Measurements from ENCODE around the gene EPS8L2. TPM values are rescaled to one million over a fixed set of nuclear protein-coding genes. Genes with fewer than 3 reads are reported as not detected.

Gene EPS8L2
- total and polyA plus RNA-seq, 9 of the 15 experiments (the other 6 are each of a cell fraction or from before 2014, with no cell fraction given), result 0.75 to 17.0 (median 3.7) TPM

DNA sequence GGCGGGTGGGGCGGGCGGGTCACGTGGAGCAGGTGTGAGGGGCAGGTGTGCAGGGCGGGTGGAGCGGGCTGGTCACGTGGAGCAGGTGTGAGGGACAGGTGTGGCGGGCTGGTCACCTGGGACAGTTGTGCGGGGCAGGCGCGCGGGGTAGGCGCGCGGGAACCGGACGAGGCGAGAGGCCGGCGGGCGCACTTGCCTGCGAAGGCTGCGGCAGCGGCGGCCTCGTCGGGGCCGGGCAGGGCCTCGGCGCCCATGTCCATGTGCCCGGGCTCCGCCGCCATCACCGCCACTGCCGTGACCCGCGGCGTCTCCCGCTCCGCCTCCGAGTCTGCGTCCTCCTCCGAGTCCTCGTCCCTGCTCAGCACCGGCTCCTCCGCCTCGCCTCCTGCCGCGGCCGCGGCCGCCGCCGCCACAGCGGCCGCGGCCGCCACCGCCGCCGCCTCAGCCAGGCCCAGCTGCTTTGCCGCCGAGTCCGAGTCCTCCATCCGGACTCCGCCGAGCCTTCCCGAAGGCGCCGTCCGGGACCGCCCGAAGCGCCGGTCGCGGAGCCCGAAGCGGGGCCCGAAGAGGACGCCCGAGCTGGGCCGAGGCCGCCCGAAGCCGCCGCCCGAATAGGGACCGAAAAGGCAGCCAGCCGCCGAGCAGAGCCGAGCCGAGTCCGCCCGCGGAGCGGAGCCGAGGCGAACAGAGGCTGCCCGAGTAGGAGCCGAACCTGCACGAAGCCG, 11.3 kb upstream of the EPS8L2 start, which contains the start of gene DEAF1 (continued):
- TF ChIP-seq RBFOX2 (IDR thresholded peaks at IDR 0.05; ENCODE audit: low read depth, low read length), result peak; percentile 30
- TF ChIP-seq VEZF1 (CRISPR knock-in tag; IDR thresholded peaks at IDR 0.05), result no peak
- no peak for TF ChIP-seq SIN3A (IDR thresholded peaks at IDR 0.05; ENCODE audit: borderline replicate concordance in 2 of 2, control insufficient read depth in 1 of 2, low read depth in 2 of 2, low read length in 2 of 2)
- no peak for TF ChIP-seq CREM (IDR thresholded peaks at IDR 0.05; ENCODE audit: low read depth)
- TF ChIP-seq ZNF146 (CRISPR knock-in tag; IDR thresholded peaks at IDR 0.05; ENCODE audit: unreplicated experiment), result no peak
- no peak for TF ChIP-seq KAT2B (IDR thresholded peaks at IDR 0.05; ENCODE audit: low read depth, low read length)
- no peak for TF ChIP-seq RBM22 (IDR thresholded peaks at IDR 0.05; ENCODE audit: low read depth, low read length, poor library complexity, severe bottlenecking)
- no peak for TF ChIP-seq CEBPG (CRISPR knock-in tag; IDR thresholded peaks at IDR 0.05)
- TF ChIP-seq CEBPG (tag; conservative IDR thresholded peaks at IDR 0.05 in 1 of 2, IDR thresholded peaks at IDR 0.05 in 1 of 2), result no peak
- no peak for TF ChIP-seq UBTF (IDR thresholded peaks at IDR 0.05; ENCODE audit: borderline replicate concordance in 1 of 2, low read depth in 2 of 2, low read length in 2 of 2)
- TF ChIP-seq CHD4 (IDR thresholded peaks at IDR 0.05; ENCODE audit: insufficient read depth, insufficient replicate concordance, low read depth, low read length, poor library complexity, severe bottlenecking), result no peak
- TF ChIP-seq TBL1XR1 (IDR thresholded peaks at IDR 0.05; ENCODE audit: low read length in 2 of 2), result no peak
- no peak for TF ChIP-seq MEF2A (IDR thresholded peaks at IDR 0.05; ENCODE audit: control insufficient read depth, low read depth, low read length)
- TF ChIP-seq ZFPM2 (CRISPR knock-in tag; IDR thresholded peaks at IDR 0.05), result no peak
- no peak for TF ChIP-seq ZNF778 (CRISPR knock-in tag; IDR thresholded peaks at IDR 0.05)
- TF ChIP-seq ZNF551 (CRISPR knock-in tag; IDR thresholded peaks at IDR 0.05), result no peak
- TF ChIP-seq ETV5 (CRISPR knock-in tag; IDR thresholded peaks at IDR 0.05; ENCODE audit: low read depth), result no peak
- TF ChIP-seq NONO (IDR thresholded peaks at IDR 0.05; ENCODE audit: low read depth in 2 of 2, low read length in 1 of 2), result 0 out of 4 replicates have a peak, but pooled peaks of 1 of the 2 experiments have one; percentile 36
- TF ChIP-seq ZNF592 (IDR thresholded peaks at IDR 0.05), result peak; percentile 93
